K562 (cell line): ENCODE measurements around the gene MACROD2. TPM values are rescaled to one million over a fixed set of nuclear protein-coding genes. Genes with fewer than 3 reads are reported as not detected.

ENCODE experiments used
- ATAC-seq: fragments of 200-7000 bp; cut with Tn5 transposase; 3 replicates; pipeline ENCODE4 v1.9.1; 2020; ENCODE audit warnings: moderate library complexity
- BruUV-seq: library from RNA; stranded (reverse); fragments of 400-500 nt; replicated peaks from 2 replicates; lab custom pipeline; 2021; lab: Mats Ljungman, UMichigan
- CTCF ChIA-PET: fragments of 300-600 bp; formaldehyde crosslinking; extraction: SDS; loops from one replicate; lab custom pipeline; 2021; ENCODE audit warnings: low intra/inter-chr PET ratio; lab: Yijun Ruan, JAX
- POLR2A ChIA-PET: fragments of 300-600, 350-650 bp; sonication (Branson Sonifier 250); formaldehyde crosslinking; extraction: SDS; loops from one replicate; lab custom pipeline; 2021; ENCODE audit warnings: antibody characterized with exemption, inconsistent platforms; lab: Yijun Ruan, JAX
- DNase-seq, 4 experiments: peaks; one replicate each; pipeline versions ENCODE4 v3.0.0 to v3.0.0-alpha.2; 2011 to 2018; ENCODE audit warnings: low spot score in 3 of 4, mixed read lengths in 3 of 4; ENCODE audit errors: extremely low read depth in 1 of 4
- FAIRE-seq: peaks from 2 replicates; lab custom pipeline; 2011; peaks lifted over from hg19 to GRCh38; lab: Jason Lieb, UNC
- H2AFZ ChIP-seq: 2 replicates; pipeline ENCODE4 v1.6.0; 2011; ENCODE audit warnings: low read depth, low read length, control low read depth, inconsistent platforms
- H3K27ac ChIP-seq: fragments of 200-600 bp; 3 replicates; pipeline ENCODE4 v1.8.0; 2011; ENCODE audit warnings: low read depth, mild to moderate bottlenecking, control low read depth, inconsistent platforms, low read length, moderate library complexity, mixed read lengths; ENCODE audit errors: extremely low read depth
- H3K27me3 ChIP-seq, 2 experiments: fragments of 300-600 bp in 1 of 2; 2 replicates in 1 of 2; 3 replicates in 1 of 2; pipeline versions ENCODE4 v1.6.0 to v1.8.0; 2011; ENCODE audit warnings: inconsistent platforms in 2 of 2, low read length in 2 of 2, mild to moderate bottlenecking in 1 of 2, mixed read lengths in 1 of 2, moderate library complexity in 1 of 2; ENCODE audit not compliant: control insufficient read depth in 2 of 2, insufficient read depth in 2 of 2
- H3K36me3 ChIP-seq: fragments of 300-600 bp; 3 replicates; pipeline ENCODE4 v1.8.0; 2011; ENCODE audit warnings: mild to moderate bottlenecking, low read length, inconsistent platforms; ENCODE audit not compliant: control insufficient read depth, insufficient read depth
- H3K4me1 ChIP-seq, 2 experiments: fragments of 200-600 bp in 1 of 2; replicated peaks in 1 of 2; 2 replicates in 1 of 2; 3 replicates in 1 of 2; pipeline versions ENCODE4 v1.5.1 to v1.8.0; 2011; ENCODE audit warnings: inconsistent platforms in 2 of 2, low read length in 2 of 2, mild to moderate bottlenecking in 1 of 2, mixed read lengths in 1 of 2, moderate library complexity in 1 of 2; ENCODE audit not compliant: control insufficient read depth in 2 of 2, insufficient read depth in 2 of 2
- H3K4me2 ChIP-seq: 2 replicates; pipeline ENCODE4 v1.6.1; 2011; ENCODE audit warnings: low read length, control low read depth, inconsistent platforms, mixed read lengths; ENCODE audit not compliant: insufficient read depth
- H3K4me3 ChIP-seq: fragments of 200-600 bp; sonication (generic), shearing (Covaris generic); 2 replicates; pipeline ENCODE4 v1.5.1; 2016; ENCODE audit warnings: control low read depth, inconsistent platforms
- H3K79me2 ChIP-seq: fragments of 200-600 bp; 3 replicates; pipeline ENCODE4 v1.8.0; 2011; ENCODE audit warnings: low read length, inconsistent platforms; ENCODE audit not compliant: control insufficient read depth, insufficient read depth
- H3K9ac ChIP-seq, 2 experiments: 2 replicates each; pipeline versions ENCODE4 v1.6.0 to v1.6.1; 2011; ENCODE audit warnings: low read depth in 2 of 2, low read length in 2 of 2, control low read depth in 1 of 2, inconsistent platforms in 1 of 2, mild to moderate bottlenecking in 1 of 2, mixed read lengths in 1 of 2; ENCODE audit not compliant: insufficient read depth in 1 of 2
- H3K9me1 ChIP-seq: one replicate; pipeline ENCODE4 v1.6.0; 2011; ENCODE audit warnings: inconsistent platforms, mild to moderate bottlenecking, low read length, moderate library complexity; ENCODE audit not compliant: control insufficient read depth, insufficient read depth
- H3K9me3 ChIP-seq: replicated peaks from 2 replicates; pipeline ENCODE4 v1.5.1; 2011; ENCODE audit warnings: low read depth, low read length, inconsistent platforms; ENCODE audit not compliant: control insufficient read depth, insufficient read depth
- H4K20me1 ChIP-seq: replicated peaks from 2 replicates; pipeline ENCODE4 v1.6.1; 2011; ENCODE audit warnings: low read length, inconsistent platforms, mixed read lengths; ENCODE audit not compliant: control insufficient read depth, insufficient read depth
- E2F5 ChIP-seq: sonication (generic); formaldehyde crosslinking; IDR thresholded peaks from 2 replicates; pipeline ENCODE4 v1.8.0; 2022; ENCODE audit warnings: mild to moderate bottlenecking, missing genetic modification reagents
- KAT8 ChIP-seq: fragments of 450-650 bp; IDR thresholded peaks from 2 replicates; pipeline ENCODE4 v1.6.1; 2016; ENCODE audit warnings: low read depth, mild to moderate bottlenecking
- KDM2B ChIP-seq: fragments of 250-450 bp; sonication (Bioruptor Pico); IDR thresholded peaks from 2 replicates; pipeline ENCODE4 v1.8.0; 2021; ENCODE audit warnings: mild to moderate bottlenecking, moderate library complexity
- RFX1 ChIP-seq: fragments of 450-650 bp; IDR thresholded peaks from 2 replicates; pipeline ENCODE4 v1.6.1; 2016; ENCODE audit warnings: mild to moderate bottlenecking, moderate library complexity
- TEAD2 ChIP-seq: fragments of 450-650 bp; IDR thresholded peaks from 2 replicates; pipeline ENCODE4 v1.6.1; 2016; ENCODE audit warnings: missing genetic modification characterization, control low read depth, missing compliant biosample characterization
- TFE3 ChIP-seq: fragments of 450-650 bp; formaldehyde crosslinking; IDR thresholded peaks from 2 replicates; pipeline ENCODE4 v1.4.0; 2020; ENCODE audit warnings: mild to moderate bottlenecking, mixed read lengths
- ZFPM2 ChIP-seq: fragments of 250-450 bp; sonication (Bioruptor Pico); IDR thresholded peaks from 2 replicates; pipeline ENCODE4 v1.5.1; 2022; ENCODE audit warnings: mild to moderate bottlenecking
- ZNF3 ChIP-seq: fragments of 250-450 bp; sonication (Bioruptor Pico); IDR thresholded peaks from 2 replicates; pipeline ENCODE4 v1.5.0; 2021; ENCODE audit warnings: mild to moderate bottlenecking, moderate library complexity
- WGBS: fragments of 100-300 bp; shearing (Covaris generic); methylation state at CpG from one replicate; pipeline ENCODE4 v1.1.6; 2016; ENCODE audit warnings: low coverage, mixed read lengths; ENCODE audit not compliant: insufficient coverage; ENCODE audit errors: missing lambda C conversion rate; 5-methylcytosine and 5-hydroxymethylcytosine counted together
- in situ Hi-C: fragments of 300-500 bp; cut with MboI; formaldehyde crosslinking; loops from 4 replicates; pipeline ENCODE4 v1.15.0; 2018; ENCODE audit warnings: inconsistent platforms, mixed read lengths
- intact Hi-C: fragments of 100-400 bp; cut with micrococcal nuclease; formaldehyde crosslinking; loops from 2 replicates; pipeline ENCODE4 v1.14.2; 2022
- polyA plus RNA-seq, 8 experiments: library from polyadenylated mRNA; depleted of rRNA in 4 of 8; stranded (reverse) in 5 of 8; unstranded in 3 of 8; fragments of >200 nt; fragmentation: Nextera tagmentation in 2 of 8; fragmentation: Illumina TruSeq in 1 of 8; extraction: Ambion mirVana in 2 of 8; extraction: Trizol in 1 of 8; gene quantifications; 2 replicates each; pipeline versions ENCODE4 v1.2.1 to v1.2.3, GENCODE V29; 2011 to 2014; ENCODE audit warnings: inconsistent platforms in 1 of 8, missing spikeins in 1 of 8
- total RNA-seq, 7 experiments: library from RNA; depleted of rRNA in 6 of 7; stranded (reverse); fragments of >200 nt in 6 of 7; fragmentation: Illumina TruSeq in 2 of 7; extraction: Trizol in 2 of 7; gene quantifications; 2 replicates each; pipeline versions ENCODE4 v1.2.1 to v1.2.3, GENCODE V29; 2011 to 2021; ENCODE audit warnings: low replicate concordance in 1 of 7

Gene MACROD2
- total and polyA plus RNA-seq, 9 of the 15 experiments (the other 6 are each of a cell fraction or from before 2014, with no cell fraction given), result not detected

- Histone ChIP-seq H3K9me3 (no peaks in the 10 kb centered on the region), H4K20me1 (no peaks in the 10 kb centered on the region), H2AFZ (no peak overlapping the region), H3K27ac (no peak overlapping the region), H3K36me3 (no peaks in the 10 kb centered on the region), H3K4me1 (no peaks in the 10 kb centered on the region), H3K4me2 (no peak overlapping the region)
- no peak for DNase-seq
- BruUV-seq, result no TSS peak
- WGBS, result 3% methylated on average over 5 of the region's 5 CpGs
- TF ChIP-seq TFE3, result no peak
- no peak for TF ChIP-seq RFX1
- no peak for TF ChIP-seq E2F5
- TF ChIP-seq ZFPM2 (CRISPR knock-in tag), result no peak
- TF ChIP-seq ZNF3 (CRISPR knock-in tag), result no peak
- no peak for TF ChIP-seq KDM2B (CRISPR knock-in tag)
- TF ChIP-seq TEAD2 (tag), result no peak
- no peak for TF ChIP-seq KAT8
- TF ChIP-seq, all 486 proteins: peak for 0
- H3K79me2 ChIP-seq, result no peaks in the 10 kb centered on the region
- FAIRE-seq, result no peak
- intact Hi-C loops (no loop called here), in situ Hi-C loops (no loop called here)
- H3K9me1 ChIP-seq, result no peaks in the 10 kb centered on the region
- no peak overlapping the region for H3K9ac ChIP-seq
- POLR2A ChIA-PET, result no interaction called here
- no peaks in the 10 kb centered on the region for H3K27me3 ChIP-seq
- CTCF ChIA-PET, result no interaction called here
- no peak for ATAC-seq
- H3K4me3 ChIP-seq, result no peak overlapping the region
Measured at GRCh38 chr20:14706555-14706954, 711.2 kb downstream of the MACROD2 start.
